HG03520 (cell line): ENCODE results near the gene ALK.

ENCODE experiments used
- ATAC-seq: cut with Tn5 transposase; IDR thresholded peaks from one replicate; pipeline ENCODE4 v1.9.1; 2021; ENCODE audit warnings: mild to moderate bottlenecking, moderate library complexity; ENCODE audit not compliant: unreplicated experiment

The ALK gene

DNA sequence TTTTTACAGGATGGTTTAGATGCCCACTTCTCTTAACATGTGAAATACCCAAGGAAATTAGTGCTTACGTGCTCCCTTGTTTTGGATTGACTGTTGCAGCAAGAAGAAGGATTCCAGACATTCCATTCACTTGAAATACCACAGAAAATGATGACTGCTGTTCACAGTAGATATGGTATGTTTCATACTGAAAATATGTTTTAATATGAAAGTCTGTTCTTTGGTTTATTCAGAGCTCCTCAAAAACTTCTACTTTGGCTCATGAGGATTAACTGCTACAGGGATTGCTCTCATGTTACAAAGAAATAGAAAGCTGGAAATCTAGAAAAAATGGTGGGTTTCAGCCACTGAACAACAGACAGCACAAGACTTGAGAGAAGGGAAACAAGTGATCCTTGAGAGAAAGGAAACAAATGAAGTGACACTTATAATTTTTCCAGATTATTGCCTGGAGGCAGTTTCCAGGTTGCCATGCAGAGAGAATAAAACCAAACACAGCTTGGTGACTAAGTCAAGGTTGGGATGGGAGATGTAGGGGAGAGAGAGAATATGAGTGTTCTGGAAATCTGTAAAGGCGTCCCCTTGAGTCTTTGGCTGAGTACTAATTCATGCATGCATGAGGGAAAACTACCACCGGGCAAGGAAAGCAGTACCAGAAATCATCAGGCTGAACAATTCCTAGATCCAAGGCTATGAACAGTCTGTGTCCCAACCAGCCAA is 458.0 kb downstream of the ALK start:
- no peak for ATAC-seq

DNA sequence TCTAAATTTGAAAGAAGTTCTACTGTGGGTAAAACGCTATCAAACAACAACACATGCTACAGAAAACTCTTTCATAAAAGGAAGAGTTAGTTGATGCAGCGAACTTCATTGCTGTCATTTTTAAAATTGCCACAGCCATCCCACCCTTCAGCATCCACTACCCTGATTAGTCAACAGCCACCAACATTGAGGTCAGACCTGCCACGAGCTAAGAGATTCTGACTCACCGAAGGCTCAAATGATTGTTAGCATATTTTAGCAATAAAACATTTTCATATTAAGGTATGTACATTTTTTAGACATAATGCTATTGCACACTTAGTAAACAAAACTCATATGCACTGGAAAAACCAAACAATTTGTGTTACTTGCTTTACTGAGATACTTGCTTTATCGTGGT is 459.1 kb downstream of the ALK start:
- no peak for ATAC-seq

DNA sequence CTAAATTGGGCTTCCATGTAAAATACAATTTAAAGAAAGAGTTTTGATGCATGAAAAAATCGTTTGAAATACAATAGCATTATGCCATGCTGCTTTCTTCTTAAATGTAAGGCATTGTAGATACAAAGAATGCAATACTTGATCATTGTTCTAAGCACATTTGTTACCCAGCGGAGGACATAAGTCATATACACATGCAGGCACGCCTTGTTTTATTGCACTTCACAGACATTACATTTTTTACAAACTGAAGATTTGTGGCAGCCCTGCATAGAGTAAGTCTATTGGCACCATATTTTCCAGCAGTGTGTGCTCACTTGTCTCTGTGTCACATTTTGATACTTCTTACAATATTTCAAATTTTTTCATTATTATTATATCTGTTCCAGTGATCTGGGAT is 461.2 kb downstream of the ALK start:
- ATAC-seq = no peak

DNA sequence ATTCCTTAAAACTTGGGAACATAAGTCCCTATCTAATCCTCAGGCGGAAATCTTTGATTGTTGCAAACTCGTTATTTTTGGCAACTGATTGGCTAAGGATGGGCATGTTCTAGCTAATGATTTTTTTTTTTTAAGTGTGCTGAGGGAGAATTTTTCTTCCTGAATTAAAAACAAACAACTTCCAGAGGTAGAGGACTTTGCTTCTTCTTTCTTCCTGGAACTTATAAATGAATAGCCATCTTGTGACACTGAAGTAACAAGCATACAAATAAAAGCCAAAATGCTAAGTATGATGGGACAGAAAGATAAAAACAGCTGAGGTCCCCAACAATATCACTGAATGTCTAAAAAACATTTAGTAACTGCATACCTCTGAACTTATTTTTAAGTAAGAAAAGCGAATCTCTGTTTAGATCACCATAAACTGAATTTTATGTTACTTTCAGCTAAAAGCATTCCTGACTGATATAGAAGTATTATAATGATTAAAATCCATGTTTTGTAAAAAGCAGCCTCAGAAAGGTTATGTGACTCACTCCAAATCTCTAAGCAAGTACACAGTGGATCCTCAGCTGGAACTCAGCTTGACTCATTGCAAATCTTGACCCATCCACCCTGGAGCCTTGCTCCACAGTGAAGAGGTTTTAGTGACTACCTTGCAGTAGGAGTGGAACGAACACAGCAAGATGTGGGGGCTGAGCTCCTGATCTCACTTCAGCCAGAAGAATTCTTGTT is 461.8 kb downstream of the ALK start:
- ATAC-seq = no peak

DNA sequence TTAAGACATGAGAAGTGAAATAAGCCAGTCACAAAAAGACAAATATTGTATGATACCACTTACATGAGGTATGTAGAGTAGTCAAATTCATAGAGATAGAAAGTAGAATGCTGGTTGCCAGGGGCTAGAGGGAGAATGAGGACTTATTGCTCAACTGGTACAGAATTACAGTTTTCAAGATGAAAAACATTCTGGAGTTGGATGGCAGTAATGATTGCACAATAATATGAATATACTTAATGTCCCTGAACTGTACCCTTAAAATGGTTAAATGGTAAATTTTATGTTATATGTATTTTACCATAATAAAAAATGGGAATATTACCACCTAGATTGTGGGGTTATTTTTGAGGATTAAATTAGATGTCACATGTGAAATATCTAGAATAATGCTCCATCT is 465.0 kb downstream of the ALK start:
- ATAC-seq = no peak

DNA sequence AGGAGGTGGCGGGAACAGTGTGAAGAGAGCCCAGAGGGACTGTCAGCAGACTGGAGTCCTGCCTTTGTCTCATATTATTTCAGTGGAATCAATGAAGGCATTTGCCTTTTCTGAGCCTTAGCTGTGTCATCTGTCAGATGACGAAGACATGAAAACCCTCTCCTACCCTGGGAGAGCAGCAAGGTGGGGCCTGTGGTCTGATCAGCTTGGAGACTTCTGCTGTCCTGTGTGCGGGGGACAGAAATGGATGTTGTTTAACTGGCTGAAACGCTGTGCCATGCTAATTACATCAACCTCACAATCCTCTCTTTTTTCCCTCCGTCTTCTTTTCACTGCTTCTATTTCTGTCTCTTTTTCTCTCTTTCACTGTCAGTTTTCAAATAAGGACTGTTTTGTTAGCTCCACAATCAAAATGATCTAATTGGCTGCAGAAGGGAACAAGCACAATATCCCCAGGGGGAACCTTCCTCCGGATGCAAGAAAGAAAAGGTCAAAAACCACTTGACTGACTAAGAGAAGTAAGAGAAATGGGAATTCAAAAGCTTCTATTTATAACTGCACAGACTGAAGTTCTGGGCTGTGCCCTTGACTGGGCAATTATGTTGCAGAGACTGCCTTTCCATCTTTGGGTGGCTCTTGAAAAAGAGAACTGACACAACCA is 466.1 kb downstream of the ALK start:
- no peak for ATAC-seq

DNA sequence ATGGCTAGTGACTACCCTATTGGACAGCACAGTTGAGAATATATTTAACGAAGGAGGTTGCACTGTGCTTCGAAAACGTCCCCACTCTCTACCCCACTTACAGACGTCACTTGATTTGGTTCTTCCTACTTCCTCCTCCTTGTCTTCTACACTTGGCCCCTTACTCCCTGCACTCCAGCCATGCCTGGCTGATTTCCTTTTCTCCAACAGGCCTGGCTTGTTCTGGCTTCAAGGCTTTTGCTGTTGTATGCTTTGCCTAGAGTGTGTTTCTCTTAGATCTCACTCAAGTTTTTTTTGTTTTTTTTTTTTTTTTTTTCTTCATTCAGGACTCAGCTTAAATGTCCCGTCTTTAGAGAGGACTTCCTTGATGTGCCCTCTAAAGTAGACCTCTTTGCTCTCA is 469.4 kb downstream of the ALK start:
- no peak for ATAC-seq

DNA sequence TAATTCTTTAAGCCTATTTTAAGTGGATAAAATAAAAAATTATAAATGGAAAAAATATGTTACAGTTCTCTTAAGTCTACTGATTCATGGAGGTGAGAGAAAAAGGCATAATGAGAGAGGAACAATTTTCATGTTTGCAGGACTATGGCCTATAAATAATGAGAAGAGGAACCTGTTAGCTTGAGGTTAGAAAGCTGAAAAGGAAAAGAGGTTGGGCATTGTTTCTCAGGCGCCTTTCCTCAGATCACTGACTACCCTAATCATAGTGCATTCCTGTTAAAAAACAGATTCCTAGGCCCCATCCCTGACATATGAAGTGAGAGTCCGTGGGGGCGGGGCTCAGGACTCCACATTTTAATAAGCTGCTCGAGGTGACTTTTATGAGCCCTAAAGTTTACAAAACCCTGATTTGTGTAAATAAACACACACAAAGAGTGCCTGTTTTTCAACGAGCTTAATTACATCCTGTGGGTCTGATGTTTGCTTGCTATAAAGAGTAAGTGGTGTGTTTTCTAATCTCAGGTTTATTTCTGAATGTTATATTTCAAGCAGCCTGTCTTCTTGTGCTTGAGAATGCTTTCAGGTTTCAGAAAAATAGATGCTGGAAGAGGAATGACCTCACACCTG is 470.7 kb downstream of the ALK start:
- ATAC-seq = no peak

DNA sequence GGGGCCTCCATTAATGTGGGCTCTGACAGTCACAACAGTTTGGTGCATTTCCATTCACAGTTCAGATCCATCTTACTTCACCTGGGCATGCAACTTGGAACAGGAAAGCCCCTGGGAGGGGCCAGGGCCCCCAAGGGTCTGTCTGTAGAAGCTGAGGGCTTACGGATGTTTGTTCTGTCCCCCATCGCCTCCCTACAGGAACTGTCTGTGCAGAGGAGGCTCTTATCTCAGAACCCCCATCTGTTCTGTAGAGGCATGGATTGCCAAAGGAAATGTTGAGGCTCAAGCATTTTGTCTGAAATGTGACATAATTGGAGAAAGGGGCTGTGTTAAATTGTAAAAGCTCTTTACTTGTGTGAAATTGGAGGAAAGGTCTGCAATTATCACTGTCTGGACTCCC is 471.9 kb downstream of the ALK start:
- ATAC-seq = no peak

DNA sequence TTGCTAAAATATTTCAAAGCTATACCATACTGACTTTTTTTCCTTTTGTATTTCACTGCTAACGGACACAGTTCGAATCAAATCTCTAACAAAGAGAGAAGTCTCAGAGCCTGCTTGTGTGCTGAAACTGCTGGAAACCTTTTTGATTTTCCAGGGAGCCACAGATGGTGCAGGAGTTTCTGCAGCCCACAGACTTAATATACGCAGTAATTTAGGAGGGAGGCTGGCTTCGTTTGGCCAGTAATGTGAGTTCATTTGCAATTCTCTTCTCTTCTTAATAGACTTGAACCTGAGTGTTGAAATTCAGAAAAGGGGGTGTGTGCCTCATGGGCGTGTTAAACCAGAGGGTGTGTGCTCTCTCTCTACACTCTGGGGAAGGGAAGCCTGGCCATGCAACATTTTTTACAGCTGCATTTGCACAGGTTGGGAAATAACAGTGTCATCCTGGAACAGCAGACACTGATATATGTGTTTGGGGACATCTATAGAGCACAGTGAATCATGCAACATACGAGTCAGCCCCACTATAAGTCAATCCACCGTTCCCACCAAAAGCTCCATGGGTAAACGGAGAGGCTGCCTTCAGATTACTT is 473.2 kb downstream of the ALK start:
- ATAC-seq = no peak

DNA sequence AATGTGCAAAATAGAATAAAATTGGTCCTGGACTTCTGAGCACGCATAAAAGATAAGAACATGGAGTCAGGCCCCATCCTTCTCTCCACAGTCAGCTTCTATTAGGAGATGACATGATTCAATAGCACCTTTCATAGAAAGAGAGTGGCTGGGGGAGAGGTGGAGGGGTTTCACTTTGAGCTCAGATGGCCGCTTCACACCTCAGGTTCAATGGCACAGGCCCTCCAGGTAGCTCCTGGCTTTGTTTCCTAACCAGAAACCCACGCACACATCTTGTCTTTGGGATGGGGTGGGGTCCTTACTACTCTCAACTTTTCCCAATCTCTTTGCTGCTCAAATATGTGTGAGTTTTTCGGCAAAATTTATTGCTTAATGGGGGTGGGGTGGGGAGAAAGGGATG is 473.9 kb downstream of the ALK start:
- ATAC-seq = no peak

DNA sequence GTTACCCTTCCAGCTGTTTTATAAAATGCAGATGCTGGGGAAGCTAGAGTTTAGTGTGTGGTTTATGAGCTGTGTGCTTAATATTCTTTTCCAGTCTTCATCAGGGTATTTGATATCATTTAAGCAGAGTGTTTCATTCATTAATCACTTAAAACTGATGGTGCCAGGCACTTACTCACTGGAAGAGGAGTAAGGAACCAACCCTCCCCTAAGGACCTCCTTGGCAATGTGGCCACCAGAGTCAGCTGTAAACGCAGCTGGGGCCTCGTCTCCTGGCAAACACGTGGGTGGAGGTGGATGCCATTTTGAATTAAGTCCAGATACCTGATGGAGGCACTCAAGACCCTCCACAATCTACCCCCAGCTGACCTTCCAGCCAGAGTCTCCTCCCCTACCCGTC is 474.5 kb downstream of the ALK start:
- ATAC-seq = no peak

DNA sequence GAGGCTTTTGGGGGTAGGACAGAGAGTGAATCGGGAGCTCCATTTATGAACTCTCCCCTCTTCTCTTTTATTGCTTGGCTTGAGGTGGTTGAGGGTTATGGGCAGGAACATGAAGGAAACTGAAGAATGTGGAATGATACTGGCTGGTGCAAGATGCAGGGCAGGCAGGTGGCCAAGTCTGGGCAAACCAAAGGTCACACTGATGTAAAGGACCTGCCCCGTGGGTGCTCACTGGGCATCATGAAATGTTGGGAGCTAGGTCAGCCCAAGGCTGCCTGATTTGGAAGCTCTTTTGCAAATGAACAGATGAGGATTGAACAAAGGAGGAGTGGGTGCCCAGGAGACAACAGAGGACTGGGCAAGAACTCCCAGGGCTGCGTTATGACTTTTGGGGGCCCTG is 477.2 kb downstream of the ALK start:
- no peak for ATAC-seq

DNA sequence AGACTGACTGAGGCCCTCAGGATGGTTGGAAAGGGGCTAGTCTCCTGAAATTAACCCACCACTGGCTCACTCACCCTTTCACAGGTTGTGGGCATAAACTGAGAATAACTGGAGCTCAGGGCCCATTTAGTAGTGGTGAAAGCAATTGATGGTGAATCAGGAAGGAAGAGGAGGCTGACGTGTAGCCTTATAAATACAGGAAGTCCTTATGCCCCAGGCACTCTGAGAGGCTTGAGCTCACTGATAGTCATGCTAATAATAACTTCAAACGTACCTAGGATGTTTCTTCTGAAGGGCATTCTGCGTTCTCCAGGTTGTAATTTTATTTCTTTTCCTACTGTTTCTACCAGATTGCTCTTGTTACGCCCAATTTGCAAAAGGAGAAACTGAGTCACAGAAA is 477.8 kb downstream of the ALK start:
- ATAC-seq = no peak

DNA sequence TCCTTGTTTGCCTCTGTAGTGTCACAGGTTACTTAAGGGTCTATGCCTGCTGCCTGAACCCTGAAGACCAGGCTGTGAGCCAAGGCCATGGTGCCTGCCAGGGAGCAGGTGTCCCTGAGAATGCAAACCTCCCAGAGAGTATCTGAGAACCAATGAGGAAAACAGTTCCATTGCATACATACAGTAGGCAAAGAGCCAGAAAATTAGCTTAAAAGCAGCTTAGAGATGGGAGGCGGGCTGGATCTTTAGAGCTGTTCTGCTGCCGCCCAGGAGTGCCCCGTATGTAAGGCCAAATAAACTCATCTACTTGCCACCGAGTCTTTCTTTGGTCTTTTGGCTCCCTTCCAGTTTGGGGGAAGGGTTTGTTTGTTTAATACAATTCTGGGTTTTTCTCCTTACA is 478.2 kb downstream of the ALK start:
- no peak for ATAC-seq

DNA sequence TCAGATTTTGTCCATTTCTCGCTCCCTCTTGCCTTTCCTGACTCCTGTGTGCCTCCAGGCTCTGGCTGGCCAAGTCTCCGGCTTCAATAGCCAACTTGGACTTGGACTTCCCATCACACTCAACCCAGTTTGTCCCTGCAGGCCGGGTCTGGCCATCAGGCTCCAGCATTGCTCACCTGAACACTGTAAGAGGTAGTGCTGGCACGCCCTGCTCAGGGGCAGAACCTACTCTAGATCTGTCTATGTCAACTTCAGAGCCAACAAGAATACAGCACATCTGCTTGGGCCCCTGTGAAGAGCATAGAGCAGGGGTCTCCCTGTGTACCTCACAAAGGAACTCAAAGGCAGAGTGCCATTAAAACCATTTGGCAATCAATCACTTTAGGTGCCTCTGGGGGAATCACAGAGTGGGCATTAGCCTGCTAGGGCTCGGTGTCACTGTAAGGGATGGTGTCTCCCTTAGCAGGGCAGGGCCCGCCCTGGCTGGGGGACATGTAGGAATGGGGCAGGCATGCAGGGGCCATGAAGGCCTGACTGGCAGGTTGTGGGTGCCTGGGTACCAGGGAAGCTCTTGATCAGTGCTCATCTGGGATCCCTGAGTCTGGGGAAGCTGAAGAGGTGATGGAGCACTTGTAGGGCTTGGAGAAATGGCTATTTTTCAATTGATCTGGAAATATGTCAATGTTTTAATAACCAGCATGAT is 480.3 kb downstream of the ALK start:
- no peak for ATAC-seq

DNA sequence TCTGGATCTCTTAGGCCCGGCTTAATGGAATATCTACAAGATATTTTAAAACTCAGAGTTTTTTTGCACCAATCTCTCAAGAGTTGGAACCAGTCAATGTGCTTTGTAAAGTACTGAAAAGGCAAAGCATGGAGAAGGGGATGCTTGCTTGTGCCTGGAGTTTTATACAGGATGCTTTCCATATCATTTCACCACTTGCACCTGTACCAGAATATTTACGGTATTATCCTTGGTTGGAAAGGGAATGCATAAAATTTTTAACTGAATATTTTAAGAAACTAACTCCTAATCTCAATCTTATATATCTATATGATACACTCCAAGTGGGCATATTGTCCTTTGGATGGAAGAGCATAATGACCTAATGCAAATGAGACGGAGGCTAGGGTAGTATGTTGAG is 487.5 kb downstream of the ALK start:
- ATAC-seq = no peak

DNA sequence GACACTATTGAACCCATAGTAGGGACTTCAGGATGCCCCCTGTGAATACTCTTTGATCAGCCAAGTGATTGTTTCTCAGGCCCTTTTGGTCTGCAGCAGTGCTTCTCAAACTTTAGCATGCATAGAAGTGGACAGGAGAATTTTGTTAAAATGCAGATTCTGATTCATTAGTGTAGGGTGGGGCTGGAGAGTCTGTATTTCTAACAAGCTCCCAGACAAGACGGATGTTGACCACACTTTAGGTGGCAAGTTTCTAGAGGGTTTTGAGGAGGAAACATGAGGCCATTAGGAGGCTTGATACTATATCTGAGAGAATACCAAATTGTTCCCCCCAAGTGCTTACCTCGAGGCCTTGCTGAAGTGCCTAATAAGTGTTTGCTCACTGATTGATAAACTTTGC is 488.3 kb downstream of the ALK start:
- no peak for ATAC-seq

DNA sequence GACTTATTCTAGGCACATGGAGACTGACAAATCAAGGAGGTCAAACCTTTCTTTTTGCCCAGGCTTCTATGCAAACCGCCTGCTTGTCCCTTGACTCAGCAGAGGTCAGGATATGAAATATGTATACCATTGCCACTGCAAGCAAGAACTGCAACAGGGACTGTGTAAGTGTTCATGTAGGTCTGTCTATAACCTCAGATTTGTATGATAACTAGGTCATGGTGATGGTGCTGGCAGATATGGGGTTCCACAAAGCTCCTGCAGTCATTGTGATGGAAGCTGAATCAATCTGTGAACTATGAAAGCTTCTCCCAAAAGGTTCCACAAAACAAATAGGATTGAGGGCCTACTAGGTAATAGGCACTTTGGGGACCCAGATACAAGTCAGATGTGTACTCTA is 489.9 kb downstream of the ALK start:
- no peak for ATAC-seq

DNA sequence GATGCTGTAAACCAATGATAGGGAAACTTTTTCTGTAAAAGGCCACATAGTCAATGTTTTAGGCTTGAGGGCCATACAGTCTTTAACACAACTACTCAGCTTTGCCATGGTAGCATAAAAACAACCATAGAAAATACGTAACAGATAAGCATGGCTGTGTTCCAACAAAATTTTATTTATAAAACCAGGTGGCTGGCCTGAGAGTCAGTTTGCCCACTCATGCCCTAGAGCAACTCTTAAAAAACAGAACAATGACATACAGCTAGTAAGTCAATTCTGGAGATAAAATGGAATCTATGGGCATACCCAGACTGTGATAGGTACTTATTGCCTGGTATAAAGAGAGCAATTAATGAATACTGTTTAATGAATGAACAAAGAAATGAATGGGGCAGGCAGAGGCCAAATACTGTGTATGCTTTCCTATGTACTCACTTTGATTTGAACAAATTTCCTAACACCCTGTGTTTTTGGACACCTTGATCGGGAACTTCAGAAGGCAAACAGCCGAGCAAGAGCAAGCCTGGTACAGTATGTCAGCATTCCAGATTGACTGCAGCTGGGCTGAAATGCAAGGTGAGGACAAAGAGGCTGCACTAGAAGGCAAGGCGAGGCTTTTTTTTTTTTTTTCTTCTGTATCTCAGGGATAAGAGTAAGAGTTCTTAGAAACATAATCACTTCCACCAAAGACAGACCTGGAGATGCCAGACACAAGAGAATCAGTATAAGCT is 490.8 kb downstream of the ALK start:
- no peak for ATAC-seq
